HUDEP-2 (cell line): ENCODE data around the gene PRKG1.

ENCODE experiments used
- DNase-seq, 76 experiments: peaks; one replicate each; lab custom pipeline; 2025; ENCODE audit not compliant: unreplicated experiment in 76 of 76; lab: John Stamatoyannopoulos, UW

The PRKG1 gene

GRCh38 chr10:51215951-51216834 is 141.9 kb downstream of the PRKG1 start:
- no peak for DNase-seq

- DNase-seq, result no peak
These were observed 143.2 kb downstream of the PRKG1 start for GRCh38 chr10:51217505-51217904.

GRCh38 chr10:51224671-51225161 is 150.4 kb downstream of the PRKG1 start:
- DNase-seq, result no peak

GRCh38 chr10:51227897-51228713 is 153.8 kb downstream of the PRKG1 start:
- no peak for DNase-seq

DNA sequence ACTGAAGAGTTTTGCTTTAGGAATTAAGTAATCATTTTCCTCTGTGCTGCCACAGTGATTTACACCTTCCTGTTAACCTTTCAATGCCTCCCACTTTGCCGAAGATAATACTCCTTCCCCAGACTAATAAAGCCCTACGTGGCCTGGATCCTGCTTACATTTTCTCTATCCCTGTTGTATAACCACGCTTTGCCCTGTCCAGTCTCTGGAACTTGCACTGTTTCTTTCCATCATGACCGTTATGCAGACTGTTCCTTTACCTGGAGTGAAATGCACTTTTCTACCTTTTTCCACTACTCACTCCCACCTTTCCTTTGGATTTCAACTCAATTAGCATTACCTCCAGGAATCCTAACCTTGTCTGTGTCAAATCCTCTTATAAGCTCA is 154.4 kb downstream of the PRKG1 start:
- DNase-seq, result no peak

GRCh38 chr10:51230887-51231585 is 156.7 kb downstream of the PRKG1 start:
- no peak for DNase-seq

GRCh38 chr10:51231754-51232153 is 157.5 kb downstream of the PRKG1 start:
- no peak for DNase-seq

DNA sequence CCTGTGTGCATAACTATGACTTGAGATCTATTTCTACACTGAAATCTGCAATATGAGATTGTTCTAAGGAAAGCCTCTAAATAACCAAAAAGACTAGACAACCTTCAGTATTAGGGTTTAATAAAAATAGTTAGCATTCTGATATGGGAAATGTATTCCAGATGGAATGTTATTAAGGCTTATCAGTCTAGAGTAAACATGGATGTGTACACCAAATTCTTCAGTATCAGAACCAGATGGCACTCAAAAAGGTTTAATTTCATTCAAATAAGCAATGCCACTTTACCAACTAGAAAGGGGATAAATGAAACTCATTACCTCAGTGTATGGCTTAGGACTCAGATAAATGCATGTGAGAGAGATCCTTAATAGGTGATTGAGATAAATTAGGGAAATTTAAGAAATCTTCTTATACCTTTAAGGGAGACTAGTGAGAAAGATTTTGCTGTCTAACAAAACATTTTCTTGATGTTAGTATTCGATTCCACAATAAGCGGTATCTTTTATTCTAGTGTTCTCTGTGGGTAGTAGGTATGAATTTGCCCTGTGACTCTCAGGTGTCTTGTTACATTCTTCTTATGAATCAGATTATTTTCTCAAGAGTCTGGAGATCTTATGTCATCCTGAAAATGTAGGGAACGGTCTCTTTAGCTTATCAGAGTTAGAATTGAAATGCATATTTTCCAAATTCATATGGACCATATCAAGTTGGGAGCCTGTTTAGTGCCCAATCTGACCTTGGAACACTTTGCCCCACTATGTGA is 159.2 kb downstream of the PRKG1 start:
- no peak for DNase-seq

- no peak for DNase-seq
These were observed 161.6 kb downstream of the PRKG1 start for GRCh38 chr10:51235865-51236264.

- no peak for DNase-seq
These were observed 164.7 kb downstream of the PRKG1 start for GRCh38 chr10:51239006-51239405.

GRCh38 chr10:51241461-51241860 is 167.2 kb downstream of the PRKG1 start:
- no peak for DNase-seq

GRCh38 chr10:51242393-51242792 is 168.1 kb downstream of the PRKG1 start:
- DNase-seq, result no peak

GRCh38 chr10:51244309-51244708 is 170.0 kb downstream of the PRKG1 start:
- DNase-seq, result no peak

DNA sequence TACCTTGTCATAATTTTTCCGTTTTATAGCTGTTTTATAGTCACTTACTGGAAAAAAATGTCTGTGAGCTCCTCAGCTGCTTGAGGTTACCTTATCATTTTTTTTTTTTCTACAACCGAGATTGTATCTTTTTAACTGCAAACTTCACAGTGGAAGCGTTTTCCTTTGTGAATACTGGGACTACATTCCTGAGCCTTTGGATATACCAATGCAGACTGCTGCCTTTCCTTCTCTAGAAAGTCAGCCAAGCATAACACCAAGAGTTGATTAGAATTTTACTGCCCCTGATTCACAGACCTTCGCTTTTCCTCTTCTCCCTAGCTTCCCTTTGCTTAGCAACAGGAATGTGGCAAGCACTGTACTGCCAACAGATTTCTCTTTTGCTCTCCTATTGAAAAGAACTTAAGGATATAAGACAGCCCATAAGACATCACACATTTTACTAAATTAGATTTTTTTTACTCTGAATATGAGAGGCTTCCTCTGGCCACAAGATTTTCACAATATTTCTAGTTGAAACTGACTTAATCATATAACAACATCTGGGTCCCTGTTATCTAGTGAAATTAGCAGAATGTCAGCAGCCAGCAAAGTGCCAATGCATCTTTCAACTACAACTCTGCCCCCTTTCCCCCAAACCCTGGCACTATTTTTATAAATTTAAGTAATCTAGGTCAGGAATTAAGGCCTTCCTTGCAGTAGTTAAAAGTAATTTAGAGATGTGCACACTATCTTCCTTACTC is 170.6 kb downstream of the PRKG1 start:
- no peak for DNase-seq

GRCh38 chr10:51246156-51246555 is 171.9 kb downstream of the PRKG1 start:
- no peak for DNase-seq

- DNase-seq, result no peak
These were observed 176.1 kb downstream of the PRKG1 start for GRCh38 chr10:51250278-51250920.

DNA sequence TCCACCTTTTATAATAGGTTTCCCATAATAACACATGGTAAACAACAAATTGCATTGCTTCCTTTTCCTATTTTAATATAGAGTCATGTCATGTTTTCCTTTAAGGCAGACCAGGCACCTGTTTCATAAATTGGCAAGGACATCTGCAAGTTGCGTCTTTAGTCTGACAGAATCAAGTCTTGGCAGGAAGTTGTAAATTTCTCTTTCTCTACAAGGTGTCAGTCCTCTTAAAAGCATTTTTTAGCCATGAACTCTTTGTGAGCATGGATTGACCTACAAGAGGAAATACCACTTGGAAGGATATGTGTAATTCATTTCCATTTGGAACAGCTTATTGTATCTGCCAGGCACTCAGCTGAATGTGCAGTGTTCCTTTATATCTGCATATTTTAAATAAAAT is 176.8 kb downstream of the PRKG1 start:
- no peak for DNase-seq

DNA sequence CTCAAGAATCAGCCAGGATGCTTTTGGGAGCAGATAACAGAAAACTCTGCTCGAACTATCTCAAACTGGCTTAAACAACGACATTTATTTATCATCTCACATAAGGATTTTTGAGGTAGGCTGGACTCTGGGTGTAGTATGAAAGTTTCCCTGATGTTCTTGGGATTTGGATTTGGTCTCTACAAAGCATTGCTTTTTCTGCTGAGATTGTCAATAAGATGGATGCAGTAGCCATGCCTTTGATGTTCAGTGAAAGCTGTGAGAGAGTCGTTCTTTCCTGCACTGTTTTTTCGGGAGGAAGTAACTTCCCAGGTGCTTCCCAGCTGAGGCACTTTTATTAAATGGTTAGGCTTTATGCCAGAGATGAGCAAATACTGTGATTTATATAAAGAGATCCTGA is 181.1 kb downstream of the PRKG1 start:
- no peak for DNase-seq
